Neutrophil (primary cell): ENCODE data around the gene EPM2AIP1.
"Not testable (repeated sequence)": the region's sequence is repeated elsewhere in the genome, so short reads cannot be mapped to it uniquely, and the experiment has no call there.

Experiments
- H3K27ac ChIP-seq: fragments of 200-600 bp; sonication (generic); 2 replicates; pipeline ENCODE4 v1.5.1; 2016; ENCODE audit warnings: mild to moderate bottlenecking, moderate library complexity
- H3K27me3 ChIP-seq: fragments of 200-600 bp; sonication (generic); 2 replicates; pipeline ENCODE4 v1.6.0; 2016; ENCODE audit warnings: mild to moderate bottlenecking
- H3K36me3 ChIP-seq: fragments of 200-600 bp; sonication (generic); 2 replicates; pipeline ENCODE4 v1.5.1; 2017
- H3K4me1 ChIP-seq, 2 experiments: fragments of 200-600 bp in 1 of 2; sonication (generic) in 1 of 2; 1 replicate in 1 of 2; 2 replicates in 1 of 2; pipeline versions ENCODE4 v1.5.1 to v1.6.1; 2013 to 2016; ENCODE audit warnings: low read depth in 1 of 2, low read length in 1 of 2, mild to moderate bottlenecking in 1 of 2, moderate library complexity in 1 of 2; ENCODE audit not compliant: control insufficient read depth in 1 of 2, insufficient read depth in 1 of 2
- H3K4me3 ChIP-seq, 2 experiments: fragments of 200-600 bp in 1 of 2; sonication (generic) in 1 of 2; 1 replicate in 1 of 2; 2 replicates in 1 of 2; pipeline ENCODE4 v1.5.1; 2013 to 2016; ENCODE audit warnings: low read depth in 1 of 2, low read length in 1 of 2, mild to moderate bottlenecking in 1 of 2, moderate library complexity in 1 of 2
- H3K9me3 ChIP-seq: fragments of 200-600 bp; sonication (generic); 2 replicates; pipeline ENCODE4 v1.5.1; 2016
- TF ChIP-seq, protein P1 (sequence below): fragments of 200-600 bp; sonication (generic); IDR thresholded peaks from 2 replicates; pipeline ENCODE4 v1.5.1; 2016; ENCODE audit warnings: antibody characterized with exemption

EPM2AIP1 gene

DNA sequence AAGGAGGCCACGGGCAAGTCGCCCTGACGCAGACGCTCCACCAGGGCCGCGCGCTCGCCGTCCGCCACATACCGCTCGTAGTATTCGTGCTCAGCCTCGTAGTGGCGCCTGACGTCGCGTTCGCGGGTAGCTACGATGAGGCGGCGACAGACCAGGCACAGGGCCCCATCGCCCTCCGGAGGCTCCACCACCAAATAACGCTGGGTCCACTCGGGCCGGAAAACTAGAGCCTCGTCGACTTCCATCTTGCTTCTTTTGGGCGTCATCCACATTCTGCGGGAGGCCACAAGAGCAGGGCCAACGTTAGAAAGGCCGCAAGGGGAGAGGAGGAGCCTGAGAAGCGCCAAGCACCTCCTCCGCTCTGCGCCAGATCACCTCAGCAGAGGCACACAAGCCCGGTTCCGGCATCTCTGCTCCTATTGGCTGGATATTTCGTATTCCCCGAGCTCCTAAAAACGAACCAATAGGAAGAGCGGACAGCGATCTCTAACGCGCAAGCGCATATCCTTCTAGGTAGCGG, at the start of gene EPM2AIP1:
Gene EPM2AIP1, minus strand, starts transcription at position 326 of the 520 bp plus-strand sequence. Its CDS starts 54 bp downstream, at position 272.
- Histone ChIP-seq H3K4me3 (peak within 1 kb of the TSS; percentile 78 to 83), H3K36me3 (peaks cover 9% of the 10 kb centered on the region), H3K27ac (peak within 1 kb of the TSS; percentile 97), H3K27me3 (no peaks in the 10 kb centered on the region), H3K9me3 (no peaks in the 10 kb centered on the region), H3K4me1 (peaks cover 56 to 59% of the 10 kb centered on the region in 2 experiments)
- TF ChIP-seq, protein P1, sequence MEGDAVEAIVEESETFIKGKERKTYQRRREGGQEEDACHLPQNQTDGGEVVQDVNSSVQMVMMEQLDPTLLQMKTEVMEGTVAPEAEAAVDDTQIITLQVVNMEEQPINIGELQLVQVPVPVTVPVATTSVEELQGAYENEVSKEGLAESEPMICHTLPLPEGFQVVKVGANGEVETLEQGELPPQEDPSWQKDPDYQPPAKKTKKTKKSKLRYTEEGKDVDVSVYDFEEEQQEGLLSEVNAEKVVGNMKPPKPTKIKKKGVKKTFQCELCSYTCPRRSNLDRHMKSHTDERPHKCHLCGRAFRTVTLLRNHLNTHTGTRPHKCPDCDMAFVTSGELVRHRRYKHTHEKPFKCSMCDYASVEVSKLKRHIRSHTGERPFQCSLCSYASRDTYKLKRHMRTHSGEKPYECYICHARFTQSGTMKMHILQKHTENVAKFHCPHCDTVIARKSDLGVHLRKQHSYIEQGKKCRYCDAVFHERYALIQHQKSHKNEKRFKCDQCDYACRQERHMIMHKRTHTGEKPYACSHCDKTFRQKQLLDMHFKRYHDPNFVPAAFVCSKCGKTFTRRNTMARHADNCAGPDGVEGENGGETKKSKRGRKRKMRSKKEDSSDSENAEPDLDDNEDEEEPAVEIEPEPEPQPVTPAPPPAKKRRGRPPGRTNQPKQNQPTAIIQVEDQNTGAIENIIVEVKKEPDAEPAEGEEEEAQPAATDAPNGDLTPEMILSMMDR, result no peak

DNA sequence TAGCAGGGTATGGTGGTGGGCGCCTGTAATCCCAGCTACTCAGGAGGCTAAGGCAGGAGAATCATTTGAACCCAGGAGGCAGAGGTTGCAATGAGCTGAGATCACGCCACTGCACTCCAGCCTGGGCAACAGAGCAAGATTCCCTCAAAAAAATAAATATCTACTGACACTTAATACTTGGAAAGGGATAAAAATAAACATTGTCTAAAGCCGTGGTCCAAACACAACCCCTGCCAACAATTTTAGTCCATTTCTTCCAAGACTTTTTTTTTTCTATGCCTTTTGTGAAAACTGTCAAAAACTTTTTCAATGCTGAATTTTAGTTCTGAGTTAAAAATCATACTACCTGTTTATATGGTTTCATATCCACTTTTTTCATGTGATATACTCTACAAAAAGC, 49.8 kb upstream of the EPM2AIP1 start:
- H3K36me3 ChIP-seq, result peaks cover 45% of the 10 kb centered on the region
- not testable (repeated sequence) for H3K27ac ChIP-seq, H3K4me3 ChIP-seq, H3K27me3 ChIP-seq, H3K9me3 ChIP-seq, H3K4me1 ChIP-seq

DNA sequence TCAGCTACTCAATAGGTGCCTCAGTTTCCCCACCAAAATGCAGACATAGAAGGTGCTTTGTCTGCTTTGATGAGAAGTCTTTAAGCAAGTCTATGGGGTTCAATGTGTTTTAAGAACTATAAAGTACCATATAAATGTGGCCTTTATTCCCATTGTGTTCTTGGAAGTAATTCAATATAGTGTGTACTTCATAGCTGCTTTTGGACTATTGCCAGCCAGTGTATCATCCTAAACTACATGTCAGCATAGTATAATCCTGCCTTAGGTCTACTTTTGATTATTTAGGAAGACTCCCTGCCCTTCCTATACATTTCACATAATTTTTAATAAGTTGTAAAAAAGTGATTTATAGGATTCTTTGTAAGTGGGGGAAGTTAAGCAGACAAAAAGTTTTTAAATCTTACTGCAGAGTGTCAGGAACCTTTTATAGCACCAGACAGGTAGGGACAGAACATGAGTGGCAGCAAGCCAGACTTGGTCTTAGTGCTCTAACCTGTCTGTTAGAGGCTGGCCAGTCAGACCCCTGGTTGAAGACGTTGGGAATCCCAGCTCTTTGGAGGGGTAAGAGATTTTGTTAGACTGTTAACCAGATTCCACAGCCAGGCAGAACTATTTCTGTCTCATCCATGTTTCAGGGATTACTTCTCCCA, 48.7 kb upstream of the EPM2AIP1 start:
- Histone ChIP-seq H3K27ac (no peak overlapping the region), H3K4me3 (no peak overlapping the region), H3K27me3 (no peaks in the 10 kb centered on the region), H3K4me1 (peaks cover 0 to 3% of the 10 kb centered on the region in 2 experiments), H3K9me3 (no peaks in the 10 kb centered on the region), H3K36me3 (peaks cover 34% of the 10 kb centered on the region)
- TF ChIP-seq, protein P1, result no peak

DNA sequence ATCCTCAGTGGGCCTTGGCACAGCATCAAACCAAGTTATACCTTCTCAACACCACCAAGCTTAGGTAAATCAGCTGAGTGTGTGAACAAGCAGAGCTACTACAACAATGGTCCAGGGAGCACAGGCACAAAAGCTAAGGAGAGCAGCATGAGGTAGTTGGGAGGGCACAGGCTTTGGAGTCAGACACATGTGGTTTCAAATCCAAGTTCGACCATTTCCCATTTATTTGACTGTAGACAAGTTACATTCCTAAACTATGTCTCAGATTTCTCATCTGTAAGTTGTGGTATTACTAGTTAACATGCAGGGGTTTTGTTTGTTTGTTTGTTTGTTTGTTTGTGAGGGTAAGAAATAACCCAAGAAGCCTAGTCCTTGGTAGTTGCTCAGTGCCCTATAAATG, 47.3 kb upstream of the EPM2AIP1 start:
- no peaks in the 10 kb centered on the region for H3K27me3 ChIP-seq
- no peak overlapping the region for H3K4me3 ChIP-seq
- H3K9me3 ChIP-seq, result no peaks in the 10 kb centered on the region
- peaks cover 0 to 3% of the 10 kb centered on the region in 2 experiments for H3K4me1 ChIP-seq
- H3K36me3 ChIP-seq, result peaks cover 33% of the 10 kb centered on the region
- H3K27ac ChIP-seq, result no peak overlapping the region
- TF ChIP-seq, protein P1, result no peak

DNA sequence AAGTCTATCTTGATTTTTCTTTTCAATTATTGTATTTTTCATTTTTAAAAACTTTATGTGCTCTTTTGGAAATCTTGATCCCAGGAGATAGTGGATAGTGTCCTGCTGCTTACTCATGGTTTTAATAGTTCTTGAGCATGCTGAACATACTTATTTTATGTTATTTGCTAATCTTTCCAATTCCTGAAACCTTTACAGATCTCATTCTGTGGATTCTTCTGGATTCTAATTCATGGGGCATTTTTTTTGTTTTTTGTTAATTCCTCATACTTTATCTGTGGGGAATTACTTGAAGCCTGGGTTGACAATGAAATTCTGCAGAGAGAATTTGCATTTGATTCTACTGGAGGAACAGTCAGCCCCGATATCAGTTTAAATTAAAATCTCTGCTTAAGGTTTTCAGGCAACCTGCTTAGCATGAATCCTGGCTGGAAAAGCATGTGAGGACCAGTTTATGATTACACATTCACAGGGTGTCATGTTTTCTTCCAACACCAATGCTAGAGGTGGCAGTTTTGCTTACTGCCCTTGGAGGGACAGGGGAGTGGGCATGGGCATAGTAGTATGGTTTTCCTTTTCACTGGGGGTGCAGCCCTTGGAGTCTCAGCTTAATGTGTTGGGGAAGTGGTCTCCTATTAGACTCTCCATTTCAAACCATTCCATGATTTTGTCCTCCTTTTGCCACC, 46.4 kb upstream of the EPM2AIP1 start:
- H3K27ac ChIP-seq, result no peak overlapping the region
- H3K36me3 ChIP-seq, result peaks cover 33% of the 10 kb centered on the region

More for the DNA sequence above, 46.4 kb upstream of the EPM2AIP1 start:
- Histone ChIP-seq H3K27me3 (no peaks in the 10 kb centered on the region), H3K4me1 (peaks cover 0 to 3% of the 10 kb centered on the region in 2 experiments), H3K4me3 (no peak overlapping the region), H3K9me3 (no peaks in the 10 kb centered on the region)
- TF ChIP-seq, protein P1, result no peak
